SK-N-SH (cell line): Measurements from ENCODE around the gene PLEKHA3.

Experiments
- EP300 ChIP-seq, 2 experiments: IDR thresholded peaks; 2 replicates each; pipeline versions ENCODE4 v1.4.0 to v1.6.1; 2012; ENCODE audit warnings: borderline replicate concordance in 1 of 2, low read depth in 1 of 2, low read length in 1 of 2
- REST ChIP-seq: IDR thresholded peaks from 2 replicates; pipeline ENCODE4 v1.6.1; 2012; ENCODE audit warnings: mild to moderate bottlenecking, low read depth, low read length, moderate library complexity
- USF2 ChIP-seq: fragments of 150-350 bp; IDR thresholded peaks from 2 replicates; pipeline ENCODE4 v1.6.1; 2017; ENCODE audit warnings: antibody characterized with exemption, low read length, low read depth, borderline replicate concordance
- YY1 ChIP-seq: IDR thresholded peaks from 2 replicates; pipeline ENCODE4 v1.4.0; 2012; ENCODE audit warnings: low read depth, mild to moderate bottlenecking
- TF ChIP-seq, protein P1 (sequence below): fragments of 200-600 bp; sonication (generic); IDR thresholded peaks from 2 replicates; pipeline ENCODE4 v1.6.1; 2017; ENCODE audit warnings: antibody characterized with exemption, mild to moderate bottlenecking, moderate library complexity

DNA sequence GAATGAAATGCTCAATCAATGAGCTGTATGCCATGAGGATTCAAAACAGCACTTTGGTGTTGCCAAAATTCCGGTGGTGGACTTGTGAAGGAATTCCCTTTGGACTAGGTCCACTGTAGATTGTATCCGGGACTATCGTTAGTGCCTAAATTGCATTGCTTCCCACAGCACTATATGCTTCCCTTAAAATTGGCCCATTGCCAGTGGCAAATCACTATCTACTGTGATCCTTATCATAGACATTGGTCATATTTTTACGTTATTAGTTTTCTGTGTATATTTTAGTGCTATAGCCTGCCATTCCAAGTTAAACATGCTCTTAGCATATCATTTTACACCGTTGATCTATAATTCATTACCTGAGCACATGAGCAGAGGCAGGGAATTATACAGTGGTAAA lies 27.4 kb upstream of the PLEKHA3 start:
- TF ChIP-seq YY1 (no peak), USF2 (no peak), REST (no peak), EP300 (IDR thresholded peaks at IDR 0.05; ENCODE audit: borderline replicate concordance in 1 of 2, low read depth in 1 of 2, low read length in 1 of 2) (no peak)
- TF ChIP-seq, protein P1, sequence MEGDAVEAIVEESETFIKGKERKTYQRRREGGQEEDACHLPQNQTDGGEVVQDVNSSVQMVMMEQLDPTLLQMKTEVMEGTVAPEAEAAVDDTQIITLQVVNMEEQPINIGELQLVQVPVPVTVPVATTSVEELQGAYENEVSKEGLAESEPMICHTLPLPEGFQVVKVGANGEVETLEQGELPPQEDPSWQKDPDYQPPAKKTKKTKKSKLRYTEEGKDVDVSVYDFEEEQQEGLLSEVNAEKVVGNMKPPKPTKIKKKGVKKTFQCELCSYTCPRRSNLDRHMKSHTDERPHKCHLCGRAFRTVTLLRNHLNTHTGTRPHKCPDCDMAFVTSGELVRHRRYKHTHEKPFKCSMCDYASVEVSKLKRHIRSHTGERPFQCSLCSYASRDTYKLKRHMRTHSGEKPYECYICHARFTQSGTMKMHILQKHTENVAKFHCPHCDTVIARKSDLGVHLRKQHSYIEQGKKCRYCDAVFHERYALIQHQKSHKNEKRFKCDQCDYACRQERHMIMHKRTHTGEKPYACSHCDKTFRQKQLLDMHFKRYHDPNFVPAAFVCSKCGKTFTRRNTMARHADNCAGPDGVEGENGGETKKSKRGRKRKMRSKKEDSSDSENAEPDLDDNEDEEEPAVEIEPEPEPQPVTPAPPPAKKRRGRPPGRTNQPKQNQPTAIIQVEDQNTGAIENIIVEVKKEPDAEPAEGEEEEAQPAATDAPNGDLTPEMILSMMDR, result no peak
